Measurements from ENCODE around the gene PTGES3.
"Not testable (repeated sequence)": the region's sequence is repeated elsewhere in the genome, so short reads cannot be mapped to it uniquely, and the experiment has no call there.

PTGES3 gene

DNA sequence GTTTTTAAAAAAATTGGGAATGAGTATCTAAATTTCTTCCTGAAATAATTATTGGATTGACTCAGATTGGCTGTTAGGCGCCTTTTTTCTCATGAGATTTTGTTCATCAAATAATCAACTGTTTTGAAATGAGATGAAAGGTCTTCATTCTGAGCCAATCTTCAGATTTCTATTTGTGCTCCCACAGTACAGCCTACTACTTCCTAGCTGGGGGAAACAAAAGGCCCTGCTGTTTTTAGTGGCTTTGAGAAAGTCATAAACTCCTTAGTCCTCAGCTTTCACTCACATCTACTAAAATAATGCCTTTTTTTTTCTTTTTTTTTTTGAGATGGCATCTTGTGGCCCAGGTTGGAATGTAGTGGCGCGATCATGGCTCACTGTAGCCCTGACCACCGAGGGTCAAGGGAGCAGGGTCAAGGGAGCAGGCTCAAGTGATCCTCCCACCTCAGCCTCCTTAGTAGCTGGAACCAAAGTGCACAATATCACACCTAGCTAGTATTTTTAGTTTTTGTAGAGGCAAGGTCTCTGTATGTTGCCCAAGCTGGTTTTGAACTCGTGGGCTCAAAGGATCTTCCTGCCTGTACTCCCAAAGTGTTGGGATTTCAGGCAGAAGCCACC is 21.8 kb upstream of the PTGES3 start:
- DNase-seq (ENCODE audit: low read depth) = no peak

DNA sequence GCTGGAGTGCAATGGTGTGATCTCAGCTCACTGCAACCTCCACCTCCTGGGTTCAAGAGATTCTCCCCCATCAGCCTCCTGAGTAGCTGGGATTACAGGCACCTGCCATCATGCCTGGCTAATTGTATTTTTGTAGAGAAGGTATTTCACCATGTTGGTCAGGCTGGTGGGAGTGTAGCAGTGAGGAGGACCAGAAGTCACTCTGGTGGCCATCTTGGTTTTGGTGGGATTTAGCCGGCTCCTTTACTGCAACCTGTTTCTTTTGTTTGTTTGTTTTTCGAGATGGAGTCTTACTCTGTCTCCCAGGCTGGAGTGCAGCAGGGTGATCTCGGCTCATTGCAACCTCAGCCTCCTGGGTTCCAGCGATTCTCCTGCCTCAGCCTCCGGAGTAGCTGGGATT is 16.4 kb upstream of the PTGES3 start:
- not testable (repeated sequence) for DNase-seq (ENCODE audit: low read depth)

DNA sequence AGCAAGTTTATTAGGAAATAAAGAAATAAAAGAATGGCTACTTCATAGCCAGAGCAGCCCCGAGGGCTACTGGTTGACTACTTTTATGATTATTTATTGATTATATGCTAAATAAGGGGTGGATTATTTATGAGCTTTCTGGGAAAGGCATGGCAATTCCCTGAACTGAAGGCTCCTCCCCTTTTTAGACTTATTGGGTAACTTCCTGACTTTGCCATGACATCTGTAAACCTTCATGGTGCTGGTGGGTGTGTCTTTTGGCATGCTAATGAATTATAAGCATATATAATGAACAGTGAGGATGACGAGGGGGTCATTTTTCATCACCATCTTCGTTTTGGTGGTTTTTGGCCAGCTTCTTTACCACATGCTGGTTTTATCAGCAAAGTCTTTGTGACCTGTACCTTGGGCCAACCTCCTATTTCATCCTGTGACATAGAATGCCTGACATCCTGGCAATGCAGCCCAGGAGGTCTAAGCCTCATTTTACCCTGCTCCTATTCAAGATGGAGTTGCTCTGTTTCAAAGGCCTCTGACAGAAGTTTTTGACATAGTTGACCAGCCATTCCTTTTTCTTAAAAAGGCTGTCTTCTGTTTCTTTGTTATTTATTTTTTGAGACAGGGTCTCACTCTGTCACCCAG is 11.1 kb upstream of the PTGES3 start:
- DNase-seq (ENCODE audit: low read depth) = no peak

GRCh38 chr12:56695327-56696101 is 7.4 kb upstream of the PTGES3 start:
- DNase-seq (ENCODE audit: low read depth) = no peak

DNA sequence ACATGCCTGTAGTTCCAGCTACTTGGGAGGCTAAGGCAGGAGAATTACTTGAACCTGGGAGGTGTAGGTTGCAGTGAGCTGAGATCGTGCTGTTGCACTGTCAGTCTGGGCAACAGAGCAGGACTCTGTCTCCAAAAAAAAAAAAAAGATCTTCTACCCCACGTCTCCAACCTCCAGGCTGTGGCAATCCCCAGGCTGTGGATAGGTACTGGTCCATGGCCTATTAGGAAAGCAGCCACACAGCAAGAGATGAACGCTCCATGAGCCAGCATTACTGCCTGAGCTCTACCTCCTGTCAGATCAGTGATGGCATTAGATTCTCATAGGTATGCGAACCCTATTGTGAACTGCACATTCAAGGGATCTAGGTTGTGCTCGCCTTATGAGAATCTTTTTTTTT is 6.1 kb upstream of the PTGES3 start:
- no peak for DNase-seq (ENCODE audit: low read depth)

DNA sequence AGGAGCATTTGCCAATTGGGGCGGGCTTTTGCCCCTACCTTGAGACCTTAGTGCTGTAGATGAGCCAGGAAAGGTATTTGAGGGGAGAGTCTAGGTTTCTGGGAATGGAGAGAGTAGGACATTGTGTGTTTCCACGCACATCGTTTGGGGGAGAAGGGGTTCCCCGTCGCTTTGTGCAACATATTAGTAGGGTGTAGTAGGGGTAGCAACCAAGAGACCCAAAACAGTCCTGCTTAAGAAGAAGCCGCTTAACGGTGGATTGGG is 694 bp upstream of the PTGES3 start:
- DNase-seq (ENCODE audit: low read depth) = no peak

DNA sequence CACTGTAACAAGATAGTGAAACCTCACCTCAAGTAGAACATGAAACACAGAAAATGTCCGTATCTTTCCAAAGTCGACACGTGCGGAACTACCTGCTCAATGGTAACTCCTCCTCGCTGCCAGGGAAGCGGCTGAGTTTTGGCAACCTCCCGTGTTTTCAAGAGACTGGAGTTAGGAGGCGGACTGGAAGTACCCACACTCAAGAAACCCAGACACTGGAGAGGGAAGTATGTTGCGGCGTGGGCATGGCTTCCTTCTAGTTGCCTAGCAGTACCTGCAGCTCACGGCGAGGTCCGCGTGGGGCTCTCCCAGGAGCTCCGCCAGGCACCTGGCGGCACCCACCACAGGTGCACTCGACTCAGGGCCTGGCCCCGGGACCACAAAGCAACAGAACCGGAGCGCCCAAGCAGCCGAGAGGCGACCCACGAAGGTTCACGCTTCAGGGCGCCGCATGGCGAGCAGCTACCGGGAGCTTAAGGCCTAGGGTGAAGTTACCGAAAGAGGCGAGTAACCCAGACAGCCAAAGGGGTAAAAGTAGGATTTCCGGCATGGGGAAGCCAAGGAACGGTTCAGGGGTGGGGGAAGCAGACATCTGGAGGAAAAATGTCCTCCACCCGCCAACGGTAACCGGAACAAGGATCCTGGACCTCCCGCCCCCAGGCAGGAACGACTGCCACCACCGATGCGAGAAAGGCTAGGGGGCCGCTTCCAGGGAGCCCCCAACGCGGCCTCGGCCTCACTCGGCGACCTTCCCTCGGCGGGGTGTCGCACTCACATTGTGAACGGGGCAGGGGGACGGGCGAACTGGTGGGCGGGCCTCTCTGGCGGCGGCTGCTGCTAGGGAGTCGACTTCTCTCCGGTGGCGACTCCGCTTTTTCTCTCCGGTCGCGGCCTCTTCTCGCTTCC is 608 bp downstream of the PTGES3 start:
- DNase-seq (ENCODE audit: low read depth) = peak; percentile 31

GRCh38 chr12:56684745-56685359 is 3.2 kb downstream of the PTGES3 start:
- DNase-seq (ENCODE audit: low read depth) = no peak

DNA sequence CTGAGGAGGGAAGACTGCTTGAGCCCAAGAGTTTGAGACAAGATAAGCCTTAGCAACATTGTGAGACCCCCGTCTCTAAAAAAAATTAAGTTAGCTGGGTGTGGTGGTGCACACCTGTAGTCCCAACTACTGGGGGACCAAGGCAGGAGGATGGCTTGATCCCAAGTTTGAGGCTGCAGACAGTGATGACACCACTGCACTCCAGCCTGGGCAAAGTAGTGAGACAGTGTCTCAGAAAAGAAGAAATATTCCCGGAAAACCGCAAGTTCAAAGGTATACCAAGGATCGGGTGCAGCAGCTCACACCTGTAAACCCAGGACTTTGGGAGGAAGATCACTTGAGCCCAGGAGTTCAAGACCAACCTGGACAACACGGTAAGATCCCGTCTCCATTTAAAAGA is 5.8 kb downstream of the PTGES3 start:
- no peak for DNase-seq (ENCODE audit: low read depth)

DNA sequence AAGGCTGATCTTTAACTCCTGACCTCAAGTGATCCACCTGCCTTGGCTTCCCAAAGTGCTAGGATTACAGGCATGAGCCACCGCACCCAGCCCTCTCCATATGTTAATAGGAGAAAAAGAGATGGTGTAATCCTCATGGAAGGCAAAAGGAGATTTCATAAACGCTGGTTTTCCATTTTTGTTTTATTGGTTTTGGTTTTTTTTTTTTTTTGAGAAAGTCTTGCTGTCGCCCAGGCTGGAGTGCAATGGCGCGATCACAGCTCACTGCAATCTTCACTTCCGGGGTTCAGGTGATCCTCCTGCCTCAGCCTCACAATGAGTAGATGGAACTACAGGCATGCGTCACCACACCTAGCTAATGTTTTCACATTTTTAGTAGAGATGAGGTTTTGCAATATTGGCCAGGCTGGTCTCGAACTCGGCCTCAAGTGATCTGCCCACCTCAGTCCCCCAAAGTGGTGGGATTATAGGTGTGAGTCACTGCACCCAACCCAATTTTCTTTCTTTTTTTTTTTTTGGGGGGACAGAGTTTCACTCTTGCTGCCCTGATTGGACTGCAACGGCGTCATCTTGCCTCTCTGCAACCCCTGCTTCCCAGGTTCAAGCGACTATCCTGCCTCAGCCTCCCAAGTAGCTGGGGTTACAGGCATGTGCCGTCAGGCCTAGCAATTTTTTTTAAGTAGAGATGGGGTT is 8.1 kb downstream of the PTGES3 start:
- no peak for DNase-seq (ENCODE audit: low read depth)

- no peak for DNase-seq (ENCODE audit: low read depth)
Observed at GRCh38 chr12:56678852-56679251, 9.2 kb downstream of the PTGES3 start.

DNA sequence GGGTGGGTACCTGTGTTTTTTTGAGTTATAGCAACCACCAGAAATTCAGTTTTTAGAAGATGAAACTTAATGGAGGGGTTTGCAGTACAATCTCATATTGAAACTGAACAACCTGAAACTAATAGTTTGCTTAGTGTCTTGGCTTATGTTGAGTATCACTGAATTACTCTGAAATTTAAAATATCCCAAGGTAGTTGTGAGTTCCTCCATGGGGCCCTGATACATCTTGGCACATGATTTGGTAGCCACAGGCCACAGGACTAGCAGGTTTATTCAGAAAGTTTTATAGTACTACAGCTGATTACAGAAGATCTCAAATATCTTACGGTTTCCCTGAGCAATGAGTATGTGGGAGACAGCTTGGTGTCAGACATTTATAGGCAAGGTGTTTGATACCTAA is 10.4 kb downstream of the PTGES3 start:
- DNase-seq (ENCODE audit: low read depth) = no peak

DNA sequence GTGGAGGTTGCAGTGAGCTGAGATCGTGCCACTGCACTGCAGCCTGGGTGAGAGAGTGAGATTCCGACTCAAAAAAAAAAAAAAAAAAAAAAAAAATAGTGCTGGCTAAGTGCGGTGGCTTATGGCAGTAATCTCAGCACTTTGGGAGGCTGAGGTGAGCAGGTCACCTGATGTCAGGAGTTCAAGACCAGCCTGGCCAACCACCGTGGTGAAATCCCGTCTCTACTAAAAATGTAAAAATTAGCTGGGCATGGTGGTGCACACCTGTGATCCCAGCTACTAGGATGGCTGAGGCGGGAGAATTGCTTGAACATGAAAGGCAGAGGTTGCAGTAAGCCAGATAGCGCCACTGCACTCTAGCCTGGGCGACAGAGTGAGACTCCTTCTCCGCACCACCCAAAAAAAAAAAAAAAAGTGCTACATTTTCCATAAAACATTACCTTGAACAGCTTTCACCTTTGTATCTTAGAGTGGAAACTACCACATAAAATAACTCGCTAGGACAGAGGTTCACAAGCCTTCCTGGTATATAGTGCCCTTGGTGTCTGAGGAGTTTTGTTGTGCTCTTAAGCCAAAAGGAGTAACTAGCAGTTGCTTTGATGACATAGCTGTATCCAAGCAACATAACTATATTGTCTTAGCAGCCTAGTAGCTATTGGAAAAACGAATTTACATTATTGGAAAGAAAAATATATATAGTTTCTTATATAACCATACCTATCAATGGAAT is 11.1 kb downstream of the PTGES3 start:
- DNase-seq (ENCODE audit: low read depth) = no peak

- DNase-seq (ENCODE audit: low read depth) = no peak
Observed at GRCh38 chr12:56671608-56672007, 16.5 kb downstream of the PTGES3 start.

- DNase-seq (ENCODE audit: low read depth) = no peak
Observed at GRCh38 chr12:56670836-56671235, 17.2 kb downstream of the PTGES3 start.

- DNase-seq (ENCODE audit: low read depth) = no peak
Observed at GRCh38 chr12:56668197-56668457, 20.0 kb downstream of the PTGES3 start.

- DNase-seq (ENCODE audit: low read depth) = no peak
Observed at GRCh38 chr12:56661979-56662638, 26.0 kb downstream of the PTGES3 start.

DNA sequence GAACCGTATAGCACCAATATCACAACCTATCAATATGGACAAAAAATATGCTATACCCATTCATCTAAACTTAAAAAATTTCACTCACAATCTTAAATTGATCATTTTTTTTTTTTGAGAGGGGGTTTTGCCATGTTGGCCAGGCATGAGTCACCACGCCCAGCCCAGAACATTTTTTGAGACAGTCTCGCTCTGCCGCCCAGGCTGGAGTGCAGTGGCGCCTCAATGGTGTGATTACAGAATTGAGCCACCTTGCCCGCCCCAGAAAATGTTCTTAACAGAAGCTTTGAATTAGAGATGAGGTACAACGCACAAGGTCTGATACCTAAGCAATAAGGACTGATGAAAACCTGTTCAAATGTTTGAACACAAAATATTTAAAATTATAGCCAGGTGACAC is 26.5 kb downstream of the PTGES3 start:
- DNase-seq (ENCODE audit: low read depth) = no peak

- DNase-seq (ENCODE audit: low read depth) = no peak
Observed at GRCh38 chr12:56658921-56659320, 29.2 kb downstream of the PTGES3 start.
